AG08395 (cell line): ENCODE results near the gene CEACAM5.
"Not testable (repeated sequence)": the region's sequence is repeated elsewhere in the genome, so short reads cannot be mapped to it uniquely, and the experiment has no call there.

Experiments used
- DNase-seq: peaks from one replicate; pipeline ENCODE4 v3.0.0; 2012; ENCODE audit warnings: mixed read lengths, low spot score

The CEACAM5 gene

DNA sequence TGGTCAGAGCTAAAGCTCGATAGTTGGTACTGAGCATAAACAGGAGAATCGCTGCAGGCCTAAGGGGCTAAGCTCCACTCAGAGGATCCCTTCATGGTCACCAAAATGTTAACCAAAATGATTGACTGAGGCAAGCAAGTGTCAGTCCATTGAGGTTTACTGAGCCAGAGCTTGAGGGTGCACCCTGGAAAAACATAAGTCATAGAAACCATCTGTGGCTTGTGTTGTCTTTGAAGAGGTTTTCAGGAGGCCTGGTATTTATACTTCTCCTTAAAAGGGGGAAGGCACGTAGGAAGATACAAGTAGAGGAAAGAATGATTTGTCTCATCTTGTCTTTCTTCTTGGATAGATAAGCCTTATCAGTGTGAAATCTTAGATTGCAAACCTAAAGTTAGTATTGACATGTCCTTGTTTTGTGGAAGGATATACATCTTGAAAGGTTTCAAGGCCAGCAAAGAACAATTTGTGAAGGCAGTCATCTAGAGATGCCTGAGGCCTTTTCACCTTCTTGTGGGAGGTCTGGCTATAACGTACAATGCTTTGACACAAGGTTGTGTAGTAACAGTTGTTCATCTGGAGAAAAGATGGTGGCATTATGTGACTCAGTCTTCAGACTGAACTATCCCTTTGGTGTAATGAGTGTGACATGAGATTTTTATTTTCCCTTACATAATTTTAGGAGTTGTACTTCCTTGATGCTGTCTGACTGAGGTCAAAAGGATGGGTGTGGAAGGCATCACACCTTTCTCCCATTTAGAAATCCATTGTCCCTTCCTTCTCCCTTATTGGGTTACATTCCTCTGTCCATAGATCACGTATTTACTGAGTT is 32.2 kb downstream of the CEACAM5 start:
- no peak for DNase-seq

DNA sequence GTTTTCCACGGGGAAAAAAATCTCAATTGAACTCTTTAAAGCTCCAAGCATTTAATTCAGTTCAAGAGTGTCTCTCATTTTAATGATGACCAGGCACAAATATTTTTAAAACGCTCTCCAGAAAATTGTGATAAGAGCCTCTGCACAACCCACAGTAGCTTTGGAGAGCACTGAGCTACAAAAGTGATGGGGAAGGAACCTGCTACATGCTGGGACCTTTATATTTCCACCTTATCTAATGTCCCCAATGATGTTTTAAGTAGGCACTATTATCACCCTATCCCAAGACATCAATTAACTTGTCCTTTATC is 32.8 kb downstream of the CEACAM5 start:
- no peak for DNase-seq

DNA sequence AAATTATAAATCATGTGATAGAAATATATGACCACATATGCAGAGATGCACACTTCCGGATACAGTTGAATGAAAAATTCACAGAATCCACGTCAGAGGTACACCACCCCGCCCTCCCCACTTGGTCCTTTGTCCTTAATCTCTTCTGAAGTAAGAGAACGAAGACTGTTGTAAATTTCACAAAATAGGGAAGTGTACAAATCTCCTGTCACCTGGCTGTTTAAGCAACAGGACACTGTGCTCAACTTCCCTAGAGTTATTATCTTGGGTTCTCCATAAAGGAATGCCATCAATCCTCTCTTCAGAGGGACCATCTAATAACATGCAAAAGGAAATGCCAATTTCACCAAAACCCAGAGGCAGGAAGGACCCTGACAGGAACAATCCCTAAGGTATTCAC is 36.4 kb downstream of the CEACAM5 start:
- no peak for DNase-seq

DNA sequence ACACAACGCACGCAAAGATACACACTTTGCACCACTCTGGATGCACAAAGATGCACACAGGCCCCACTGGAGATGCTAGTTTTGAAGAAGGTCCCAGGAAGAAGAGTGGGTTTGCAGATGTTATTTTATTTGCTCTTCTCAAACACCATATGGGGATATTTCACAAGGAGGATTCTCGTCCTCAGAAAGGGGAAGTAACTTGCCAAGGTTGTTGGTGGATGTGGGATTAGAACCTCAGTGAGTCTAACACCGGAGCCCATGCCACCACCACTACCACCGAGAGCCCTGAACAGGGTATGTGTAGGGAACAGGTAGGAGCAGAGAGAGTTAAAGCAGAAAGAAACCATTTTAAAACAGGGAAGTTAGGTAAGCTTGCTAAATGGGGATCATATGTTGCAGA is 37.3 kb downstream of the CEACAM5 start:
- DNase-seq = no peak

GRCh38 chr19:41746593-41747227 is 38.3 kb downstream of the CEACAM5 start:
- peak; percentile 50 for DNase-seq

GRCh38 chr19:41748012-41748411 is 39.6 kb downstream of the CEACAM5 start:
- DNase-seq = no peak

GRCh38 chr19:41750248-41751134 is 42.1 kb downstream of the CEACAM5 start:
- DNase-seq = not testable (repeated sequence)

DNA sequence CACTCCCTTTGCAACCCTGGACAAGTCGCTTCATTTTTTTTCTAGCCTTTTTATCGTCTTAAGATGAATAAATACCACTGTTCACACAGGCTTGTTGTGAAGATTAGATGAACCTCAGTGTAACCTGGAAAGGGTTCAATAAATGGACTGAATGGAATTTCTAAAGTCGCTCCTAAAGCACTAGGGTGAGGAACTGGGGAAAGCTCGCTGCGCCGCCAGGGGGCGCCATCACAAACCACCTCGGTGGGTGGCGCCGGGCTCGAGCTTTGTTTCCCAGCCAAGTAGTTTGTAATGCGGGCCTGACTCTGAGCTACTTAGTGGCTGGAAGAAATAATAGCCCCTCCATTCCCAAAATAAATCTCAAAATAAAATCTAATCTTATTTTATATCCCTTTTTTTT is 44.7 kb downstream of the CEACAM5 start:
- peak; percentile 28 for DNase-seq

DNA sequence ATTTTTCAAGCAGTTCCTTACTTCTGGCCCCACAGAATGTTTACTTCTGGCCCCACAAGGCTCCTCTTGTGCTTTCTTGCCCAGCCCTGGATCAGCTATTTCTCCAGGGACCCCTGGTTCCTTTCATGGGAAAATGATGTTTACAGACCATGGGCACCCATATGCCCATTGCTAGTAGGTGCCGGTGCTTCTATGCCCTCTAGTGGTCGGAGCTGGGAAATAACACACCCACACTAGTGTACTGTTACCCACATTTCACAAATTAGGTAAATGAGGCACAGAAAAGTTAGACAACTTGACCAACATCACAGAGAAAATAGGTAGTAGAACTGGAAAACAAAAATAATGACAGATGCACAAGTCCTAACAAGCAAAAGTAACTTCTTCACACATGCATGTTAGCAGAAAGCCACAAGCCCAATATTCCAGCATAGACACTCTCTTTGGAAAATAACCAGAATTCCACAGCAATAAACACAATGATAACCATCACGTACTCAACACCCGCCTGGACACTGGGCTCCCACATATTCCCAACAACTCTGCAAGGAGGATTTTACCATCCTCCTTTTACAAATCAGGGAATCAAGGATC is 45.6 kb downstream of the CEACAM5 start:
- DNase-seq = peak; percentile 20

- no peak for DNase-seq
These were observed 47.0 kb downstream of the CEACAM5 start, which contains the start of gene CEACAM6 for GRCh38 chr19:41755328-41755913. Gene CEACAM6, plus strand, starts transcription at chr19:41755530. Its CDS starts 109 bp downstream, at chr19:41755639.

- DNase-seq = no peak
These were observed 50.4 kb downstream of the CEACAM5 start for GRCh38 chr19:41758846-41759245.

- no peak for DNase-seq
These were observed 58.7 kb downstream of the CEACAM5 start for GRCh38 chr19:41767115-41767514.

DNA sequence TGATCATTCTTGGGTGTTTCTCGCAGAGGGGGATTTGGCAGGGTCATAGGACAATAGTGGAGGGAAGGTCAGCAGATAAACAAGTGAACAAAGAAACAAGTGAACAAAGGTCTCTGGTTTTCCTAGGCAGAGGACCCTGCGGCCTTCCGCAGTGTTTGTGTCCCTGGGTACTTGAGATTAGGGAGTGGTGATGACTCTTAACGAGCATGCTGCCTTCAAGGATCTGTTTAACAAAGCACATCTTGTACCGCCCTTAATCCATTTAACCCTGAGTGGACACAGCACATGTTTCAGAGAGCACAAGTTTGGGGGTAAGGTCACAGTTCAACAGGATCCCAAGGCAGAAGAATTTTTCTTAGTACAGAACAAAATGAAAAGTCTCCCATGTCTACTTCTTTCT is 59.7 kb downstream of the CEACAM5 start:
- not testable (repeated sequence) for DNase-seq

DNA sequence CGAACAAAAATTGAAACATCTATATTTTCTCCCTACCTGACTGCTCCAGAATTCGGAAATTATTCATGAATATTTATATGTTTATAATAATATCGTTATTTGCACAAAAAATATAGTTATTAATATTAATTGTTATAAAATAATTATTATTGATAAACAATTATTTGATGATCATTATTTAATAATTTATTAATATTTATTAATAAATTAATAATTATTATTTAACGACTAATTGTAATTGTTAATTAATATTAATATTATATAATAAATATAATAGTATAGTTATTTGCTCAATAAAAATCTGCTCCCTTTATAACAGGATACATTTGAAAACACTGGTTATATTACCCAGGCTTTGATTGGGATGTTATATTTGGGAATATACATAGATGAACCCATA is 61.2 kb downstream of the CEACAM5 start:
- no peak for DNase-seq

GRCh38 chr19:41771410-41771809 is 63.0 kb downstream of the CEACAM5 start:
- DNase-seq = no peak

GRCh38 chr19:41774515-41774980 is 66.1 kb downstream of the CEACAM5 start:
- DNase-seq = no peak

GRCh38 chr19:41776700-41777099 is 68.3 kb downstream of the CEACAM5 start:
- DNase-seq = no peak
